Upper lobe of right lung (tissue), 1 donor: Measurements from ENCODE around the gene GYS1. TPM values are rescaled to one million over a fixed set of nuclear protein-coding genes. Genes with fewer than 3 reads are reported as not detected.

ENCODE experiments used
- ATAC-seq: fragments of 200-7000 bp; cut with Tn5 transposase; one replicate; pipeline ENCODE4 v1.9.1; 2020; ENCODE audit warnings: mild to moderate bottlenecking, moderate library complexity
- DNase-seq: peaks from one replicate; pipeline ENCODE4 v3.0.0-alpha.2; 2020
- H3K27ac ChIP-seq: fragments of 200-600 bp; one replicate; pipeline ENCODE4 v1.8.0; 2022
- H3K27me3 ChIP-seq: fragments of 200-600 bp; one replicate; pipeline ENCODE4 v1.8.0; 2022; ENCODE audit warnings: mild to moderate bottlenecking
- H3K36me3 ChIP-seq: fragments of 200-600 bp; one replicate; pipeline ENCODE4 v1.8.0; 2022
- H3K4me1 ChIP-seq: fragments of 200-600 bp; one replicate; pipeline ENCODE4 v1.8.0; 2022
- H3K4me3 ChIP-seq: fragments of 200-600 bp; one replicate; pipeline ENCODE4 v1.8.0; 2022; ENCODE audit warnings: mild to moderate bottlenecking
- H3K9me3 ChIP-seq: fragments of 200-600 bp; one replicate; pipeline ENCODE4 v1.8.0; 2022
- intact Hi-C: fragments of 100-400 bp; cut with DNase I; formaldehyde crosslinking; loops from one replicate; pipeline ENCODE4 v1.11.0; 2022
- total RNA-seq: library from RNA; stranded (reverse); fragmentation: NEBNext Ultra II Directional; extraction: Animal tissue kit (Norgen Biotek cat#: 25700); gene quantifications from one replicate; pipeline ENCODE4 v1.2.1, GENCODE V29; 2021
- TF ChIP-seq, protein P1 (sequence below): fragments of 200-600 bp; IDR thresholded peaks from one replicate; pipeline ENCODE4 v1.8.0; 2022; ENCODE audit warnings: antibody characterized with exemption
- donor health status: DM: no; HTN: yes; CAD: no; lungs with severe emphysema.

Gene GYS1
- total RNA-seq, 1 donor from 2014 or later: 35.1 TPM

DNA sequence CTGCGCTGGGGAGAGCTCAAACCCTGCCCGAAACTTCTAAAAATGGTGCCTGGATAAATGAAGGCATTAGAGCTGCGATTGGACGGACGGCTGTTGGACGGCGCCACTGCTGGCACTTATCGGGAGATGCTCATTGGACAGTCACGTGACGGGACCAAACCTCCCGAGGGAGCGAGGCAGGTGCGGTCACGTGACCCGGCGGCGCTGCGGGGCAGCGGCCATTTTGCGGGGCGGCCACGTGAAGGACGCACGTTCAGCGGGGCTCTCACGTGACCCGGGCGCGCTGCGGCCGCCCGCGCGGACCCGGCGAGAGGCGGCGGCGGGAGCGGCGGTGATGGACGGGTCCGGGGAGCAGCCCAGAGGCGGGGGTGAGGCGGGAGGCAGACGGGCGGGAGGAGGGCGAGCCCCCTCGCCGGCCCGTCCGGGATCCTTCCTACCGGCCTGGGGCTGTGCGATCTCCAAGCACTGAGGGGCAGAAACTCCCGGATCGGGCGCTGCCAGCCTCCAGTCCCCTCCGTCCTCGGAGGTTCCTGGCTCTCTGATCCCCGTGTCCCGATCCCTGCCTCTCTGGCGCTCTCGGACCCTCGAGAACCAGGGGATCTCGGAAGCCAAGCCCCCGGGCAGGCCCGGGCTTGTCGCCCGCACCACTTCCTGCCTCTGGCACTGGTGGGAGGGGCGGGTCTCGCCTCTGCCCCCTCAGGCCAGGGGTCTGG is 38.4 kb downstream of the GYS1 start, which contains the start of gene BAX:
Gene BAX, plus strand, starts transcription at position 281 of the 713 bp plus-strand sequence. Its CDS starts 54 bp downstream, at position 335.
- Histone ChIP-seq H3K4me1 (peaks cover 13% of the 10 kb centered on the region), H3K9me3 (no peaks in the 10 kb centered on the region), H3K27me3 (no peaks in the 10 kb centered on the region), H3K4me3 (peak within 1 kb of the TSS; percentile 97), H3K36me3 (peaks cover 9% of the 10 kb centered on the region), H3K27ac (peak within 1 kb of the TSS; percentile 92)
- TF ChIP-seq, protein P1, sequence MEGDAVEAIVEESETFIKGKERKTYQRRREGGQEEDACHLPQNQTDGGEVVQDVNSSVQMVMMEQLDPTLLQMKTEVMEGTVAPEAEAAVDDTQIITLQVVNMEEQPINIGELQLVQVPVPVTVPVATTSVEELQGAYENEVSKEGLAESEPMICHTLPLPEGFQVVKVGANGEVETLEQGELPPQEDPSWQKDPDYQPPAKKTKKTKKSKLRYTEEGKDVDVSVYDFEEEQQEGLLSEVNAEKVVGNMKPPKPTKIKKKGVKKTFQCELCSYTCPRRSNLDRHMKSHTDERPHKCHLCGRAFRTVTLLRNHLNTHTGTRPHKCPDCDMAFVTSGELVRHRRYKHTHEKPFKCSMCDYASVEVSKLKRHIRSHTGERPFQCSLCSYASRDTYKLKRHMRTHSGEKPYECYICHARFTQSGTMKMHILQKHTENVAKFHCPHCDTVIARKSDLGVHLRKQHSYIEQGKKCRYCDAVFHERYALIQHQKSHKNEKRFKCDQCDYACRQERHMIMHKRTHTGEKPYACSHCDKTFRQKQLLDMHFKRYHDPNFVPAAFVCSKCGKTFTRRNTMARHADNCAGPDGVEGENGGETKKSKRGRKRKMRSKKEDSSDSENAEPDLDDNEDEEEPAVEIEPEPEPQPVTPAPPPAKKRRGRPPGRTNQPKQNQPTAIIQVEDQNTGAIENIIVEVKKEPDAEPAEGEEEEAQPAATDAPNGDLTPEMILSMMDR: no peak
- ATAC-seq: peak; percentile 96
- DNase-seq: peak; percentile 99
- intact Hi-C loops: no loop called here

DNA sequence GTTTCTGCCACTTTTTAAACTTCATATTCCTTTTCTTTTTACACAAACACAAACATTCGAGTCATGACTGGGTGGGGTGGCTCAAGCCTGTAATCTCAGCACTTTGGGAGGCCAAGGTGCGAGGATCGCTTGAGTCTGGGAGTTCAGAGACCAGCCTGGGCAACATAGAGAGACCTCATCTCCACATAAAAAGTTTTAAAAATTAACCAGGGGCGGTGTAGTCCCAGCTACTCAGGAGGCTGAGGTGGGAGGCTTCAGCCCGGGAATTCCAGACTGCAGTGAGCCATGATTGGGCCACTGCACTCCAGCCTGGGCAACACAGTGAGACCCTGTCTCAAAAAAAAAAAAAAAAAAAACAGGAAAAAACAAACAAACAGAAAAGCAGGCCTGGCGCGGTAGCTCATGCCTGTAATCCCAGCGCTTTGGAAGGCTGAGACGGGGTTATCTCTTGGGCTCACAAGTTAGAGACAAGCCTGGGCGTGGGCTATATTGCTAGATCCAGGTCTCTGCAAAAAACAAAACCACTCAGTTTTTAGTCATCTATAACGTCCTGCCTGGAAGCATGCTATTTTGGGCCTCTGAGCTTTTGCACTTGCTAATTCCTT is 39.0 kb downstream of the GYS1 start:
- peak overlapping the region; percentile 97 for H3K4me3 ChIP-seq
- TF ChIP-seq, protein P1: no peak
- DNase-seq (no peak), ATAC-seq (no peak)
- H3K27me3 ChIP-seq: no peaks in the 10 kb centered on the region
- H3K36me3 ChIP-seq: peaks cover 9% of the 10 kb centered on the region
- H3K9me3 ChIP-seq: no peaks in the 10 kb centered on the region
- H3K27ac ChIP-seq: peak overlapping the region; percentile 92
- intact Hi-C loops: no loop called here
- H3K4me1 ChIP-seq: peaks cover 13% of the 10 kb centered on the region

DNA sequence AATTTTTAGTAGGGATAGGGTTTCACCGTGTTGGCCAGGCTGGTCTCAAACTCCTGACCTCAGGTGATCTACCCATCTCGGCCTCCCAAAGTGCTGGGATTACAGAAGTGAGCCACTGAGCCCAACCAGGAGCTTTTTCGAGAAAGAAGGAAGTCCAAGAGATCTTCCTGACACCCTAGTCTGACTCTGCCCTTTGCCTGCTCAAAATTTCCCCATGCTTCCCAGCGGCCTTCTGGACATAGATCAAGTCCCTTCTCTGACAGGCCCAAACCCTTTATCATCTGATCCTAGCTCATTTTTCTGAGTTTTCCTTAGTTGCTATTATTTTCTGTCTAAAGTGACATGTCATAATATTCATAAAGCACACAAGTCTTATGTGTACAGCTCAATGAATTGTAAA is 40.0 kb downstream of the GYS1 start:
- Histone ChIP-seq H3K27me3 (no peaks in the 10 kb centered on the region), H3K9me3 (no peaks in the 10 kb centered on the region), H3K4me1 (peaks cover 13% of the 10 kb centered on the region), H3K27ac (no peak overlapping the region), H3K4me3 (no peak overlapping the region), H3K36me3 (peaks cover 5% of the 10 kb centered on the region)
- intact Hi-C loops: no loop called here
- TF ChIP-seq, protein P1: no peak
- ATAC-seq (no peak), DNase-seq (no peak)

DNA sequence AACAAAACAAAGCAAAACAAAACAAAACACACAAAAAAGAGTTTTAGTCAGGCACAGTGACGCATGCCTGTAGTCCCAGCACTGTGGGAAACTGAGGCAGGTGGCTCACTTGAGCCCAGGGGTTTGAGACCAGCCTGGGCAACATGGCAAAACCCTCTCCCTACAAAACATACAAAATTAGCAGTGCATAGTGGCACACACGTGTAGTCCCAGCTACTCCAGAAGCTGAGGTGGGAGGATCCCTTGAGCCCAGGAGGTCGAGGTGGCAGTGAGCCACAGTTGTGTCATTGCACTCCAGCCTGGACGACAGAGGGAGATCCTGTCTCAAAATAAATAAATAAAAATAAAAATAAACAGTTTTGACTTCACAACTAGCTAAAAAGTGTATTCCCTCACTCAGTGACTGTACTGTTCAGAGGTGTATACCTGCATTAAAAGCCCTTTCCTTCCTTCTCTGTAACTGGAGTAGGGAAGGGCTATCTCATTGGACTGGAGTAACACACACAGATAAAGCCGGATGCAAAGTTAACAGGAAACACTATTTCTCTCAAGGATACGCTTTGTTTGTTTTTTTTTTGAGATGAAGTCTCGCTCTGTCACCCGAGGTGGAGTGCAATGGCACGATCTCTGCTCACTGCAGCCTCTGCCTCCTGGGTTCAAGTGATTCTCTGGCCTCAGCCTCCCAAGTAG is 42.1 kb downstream of the GYS1 start:
- H3K9me3 ChIP-seq: no peaks in the 10 kb centered on the region
- H3K27ac ChIP-seq: no peak overlapping the region
- no peak for DNase-seq
- H3K27me3 ChIP-seq: no peaks in the 10 kb centered on the region
- ATAC-seq: no peak
- H3K36me3 ChIP-seq: no peaks in the 10 kb centered on the region
- TF ChIP-seq, protein P1: no peak
- intact Hi-C loops: no loop called here
- peaks cover 10% of the 10 kb centered on the region for H3K4me1 ChIP-seq
- H3K4me3 ChIP-seq: no peak overlapping the region

DNA sequence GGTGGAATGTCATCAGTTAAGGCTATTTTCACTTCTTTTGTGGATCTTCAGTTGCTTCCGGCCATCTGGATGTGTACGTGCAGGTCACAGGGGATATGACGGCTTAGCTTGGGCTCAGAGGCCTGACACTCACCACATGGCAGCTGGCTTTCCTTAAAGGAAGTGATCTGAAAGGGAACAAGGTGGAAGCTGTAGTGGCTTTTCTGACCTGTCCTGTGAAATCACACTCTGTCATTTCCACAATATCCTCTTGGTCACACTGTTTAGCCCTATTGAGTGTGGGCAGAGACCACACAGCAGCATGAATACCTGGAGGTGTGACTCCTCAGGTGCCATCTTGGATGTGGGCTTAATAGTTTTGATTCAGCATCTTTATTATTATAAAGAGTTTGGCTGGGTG is 43.0 kb downstream of the GYS1 start:
- ATAC-seq: no peak
- no peak for DNase-seq
- Histone ChIP-seq H3K27ac (no peak overlapping the region), H3K4me3 (no peak overlapping the region), H3K27me3 (no peaks in the 10 kb centered on the region), H3K36me3 (no peaks in the 10 kb centered on the region), H3K9me3 (no peaks in the 10 kb centered on the region), H3K4me1 (peaks cover 5% of the 10 kb centered on the region)
- TF ChIP-seq, protein P1: no peak
- intact Hi-C loops: no loop called here
